A549 (cell line): ENCODE data around the gene DHX16.

ENCODE experiments used
- BHLHE40 ChIP-seq: IDR thresholded peaks from 2 replicates; pipeline ENCODE4 v1.6.1; 2012; ENCODE audit warnings: low read depth, low read length, inconsistent platforms
- CTCF ChIP-seq: fragments of >200 bp; sonication (Bioruptor Twin); formaldehyde crosslinking; IDR thresholded peaks from 3 replicates; pipeline ENCODE4 v1.5.1; 2016
- POLR2A ChIP-seq: IDR thresholded peaks from 2 replicates; pipeline ENCODE4 v1.6.1; 2012; ENCODE audit warnings: mild to moderate bottlenecking, low read length
- RAD21 ChIP-seq, 2 experiments: fragments of >200 bp in 1 of 2; sonication (Bioruptor Twin) in 1 of 2; formaldehyde crosslinking in 1 of 2; IDR thresholded peaks in 1 of 2; conservative IDR thresholded peaks in 1 of 2; 2 replicates in 1 of 2; 3 replicates in 1 of 2; pipeline ENCODE4 v1.6.1; 2012 to 2018; ENCODE audit warnings: inconsistent platforms in 1 of 2

- TF ChIP-seq CTCF (no peak), BHLHE40 (no peak), POLR2A (no peak), RAD21 (conservative IDR thresholded peaks at IDR 0.05 in 1 of 2, IDR thresholded peaks at IDR 0.05 in 1 of 2) (no peak)
Measured at GRCh38 chr6:30716879-30717128, 44.0 kb upstream of the DHX16 start.
